Neural crest cell (in vitro differentiated cells): ENCODE measurements around the gene LGALS9. TPM values are rescaled to one million over a fixed set of nuclear protein-coding genes. Genes with fewer than 3 reads are reported as not detected.

Experiments
- DNase-seq: peaks from one replicate; pipeline ENCODE4 v3.0.0; 2021; ENCODE audit warnings: low read depth, mixed read lengths, low spot score
- H3K27ac Mint-ChIP-seq: one replicate; pipeline ENCODE4 v1.8.0; 2021; ENCODE audit warnings: mild to moderate bottlenecking, mixed read lengths; ENCODE audit not compliant: unreplicated experiment
- H3K27me3 Mint-ChIP-seq: 2 replicates; pipeline ENCODE4 v1.8.0; 2021; ENCODE audit warnings: low read depth, mild to moderate bottlenecking, mixed read lengths
- H3K36me3 Mint-ChIP-seq: 2 replicates; pipeline ENCODE4 v1.8.0; 2021; ENCODE audit warnings: low read depth, mild to moderate bottlenecking, mixed read lengths
- H3K4me1 Mint-ChIP-seq: 2 replicates; pipeline ENCODE4 v1.8.0; 2021; ENCODE audit warnings: mixed read lengths
- H3K4me3 Mint-ChIP-seq: one replicate; pipeline ENCODE4 v1.8.0; 2021; ENCODE audit warnings: mild to moderate bottlenecking, mixed read lengths
- H3K9me3 Mint-ChIP-seq: 2 replicates; pipeline ENCODE4 v1.8.0; 2021; ENCODE audit warnings: mixed read lengths
- CTCF ChIP-seq: fragments of 200-600 bp; sonication (generic); conservative IDR thresholded peaks from 2 replicates; pipeline ENCODE4 v1.5.0; 2021; ENCODE audit warnings: antibody characterized with exemption, mild to moderate bottlenecking
- total RNA-seq: library from RNA; stranded (reverse); gene quantifications from 2 replicates; pipeline ENCODE4 v1.2.1, GENCODE V29; 2021

Gene LGALS9
- total RNA-seq, 1 donor from 2014 or later, result 0.84 TPM

DNA sequence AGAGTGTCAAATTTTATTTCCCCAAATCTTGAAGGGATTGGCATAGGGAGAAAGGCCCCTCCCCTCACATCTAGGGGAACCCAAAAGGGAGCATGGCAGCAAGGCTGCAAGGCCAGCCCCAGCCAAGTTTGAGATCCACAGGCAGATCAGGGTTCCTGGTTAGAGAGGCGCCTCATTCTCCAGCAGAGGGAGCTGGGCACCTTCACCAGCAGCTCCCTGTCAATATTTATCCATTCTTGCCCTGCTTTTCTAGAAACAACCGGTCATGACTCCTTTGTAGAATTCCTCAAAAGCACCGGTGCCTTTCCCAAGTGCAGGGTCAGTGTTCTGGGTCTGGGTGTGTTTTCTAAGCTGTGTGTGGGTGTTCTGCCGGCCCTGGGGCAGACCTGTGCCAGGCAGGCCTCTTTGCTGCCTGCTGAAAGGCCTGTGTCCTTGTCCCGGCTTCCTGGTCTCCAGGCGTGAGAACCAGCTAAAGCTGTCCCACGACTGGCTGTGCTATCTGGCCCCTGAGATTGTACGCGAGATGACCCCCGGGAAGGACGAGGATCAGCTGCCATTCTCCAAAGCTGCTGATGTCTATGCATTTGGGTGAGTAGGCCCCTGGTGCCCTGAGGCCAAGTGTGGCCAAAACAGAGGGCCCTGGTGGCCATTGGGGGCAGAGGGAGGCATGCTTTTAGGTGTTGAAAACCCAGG lies 21.2 kb upstream of the LGALS9 start:
- Mint-ChIP-seq H3K4me3 (no peak overlapping the region), H3K9me3 (no peaks in the 10 kb centered on the region), H3K27ac (no peak overlapping the region), H3K27me3 (no peaks in the 10 kb centered on the region), H3K36me3 (peaks cover 2% of the 10 kb centered on the region), H3K4me1 (no peaks in the 10 kb centered on the region)
- DNase-seq, result no peak
- peak; percentile 54 for TF ChIP-seq CTCF

GRCh38 chr17:27610304-27610677 lies 20.7 kb upstream of the LGALS9 start:
- Mint-ChIP-seq H3K27me3 (no peaks in the 10 kb centered on the region), H3K4me3 (no peak overlapping the region), H3K27ac (no peak overlapping the region), H3K36me3 (peaks cover 6% of the 10 kb centered on the region), H3K9me3 (no peaks in the 10 kb centered on the region), H3K4me1 (peaks cover 5% of the 10 kb centered on the region)
- TF ChIP-seq CTCF, result no peak
- no peak for DNase-seq

DNA sequence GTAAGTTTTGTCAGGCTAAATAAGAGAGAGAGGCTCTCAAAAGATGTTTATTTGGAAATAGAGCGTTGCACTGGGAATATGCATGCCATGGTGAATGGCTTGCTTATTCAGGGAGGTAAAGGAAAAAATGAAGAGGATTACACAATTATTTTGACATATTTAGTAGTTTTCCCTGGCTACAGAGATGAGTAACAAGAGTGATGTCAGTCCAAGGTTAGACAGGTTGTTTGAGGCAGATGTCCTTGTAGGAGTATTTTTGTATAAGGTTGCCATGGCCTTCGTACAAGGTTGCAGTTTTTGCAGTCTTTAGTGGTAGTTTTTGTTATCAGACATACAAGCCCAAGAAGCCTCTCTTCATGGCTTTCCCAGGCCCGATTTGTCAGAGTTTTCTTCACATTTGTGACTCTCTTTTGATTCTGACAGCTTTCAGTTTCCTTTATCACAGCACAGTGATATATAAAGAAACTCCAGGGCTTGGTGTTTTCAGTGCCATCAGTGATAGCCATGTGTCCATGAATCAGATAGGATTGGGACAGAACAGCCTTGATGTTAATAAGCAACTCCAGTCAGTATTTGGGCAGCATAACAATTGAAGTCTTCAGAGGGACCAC lies 18.7 kb upstream of the LGALS9 start:
- no peaks in the 10 kb centered on the region for H3K9me3 Mint-ChIP-seq
- no peaks in the 10 kb centered on the region for H3K27me3 Mint-ChIP-seq
- TF ChIP-seq CTCF, result no peak
- H3K4me1 Mint-ChIP-seq, result peaks cover 13% of the 10 kb centered on the region
- no peak overlapping the region for H3K27ac Mint-ChIP-seq
- no peak overlapping the region for H3K4me3 Mint-ChIP-seq
- peaks cover 9% of the 10 kb centered on the region for H3K36me3 Mint-ChIP-seq
- no peak for DNase-seq

DNA sequence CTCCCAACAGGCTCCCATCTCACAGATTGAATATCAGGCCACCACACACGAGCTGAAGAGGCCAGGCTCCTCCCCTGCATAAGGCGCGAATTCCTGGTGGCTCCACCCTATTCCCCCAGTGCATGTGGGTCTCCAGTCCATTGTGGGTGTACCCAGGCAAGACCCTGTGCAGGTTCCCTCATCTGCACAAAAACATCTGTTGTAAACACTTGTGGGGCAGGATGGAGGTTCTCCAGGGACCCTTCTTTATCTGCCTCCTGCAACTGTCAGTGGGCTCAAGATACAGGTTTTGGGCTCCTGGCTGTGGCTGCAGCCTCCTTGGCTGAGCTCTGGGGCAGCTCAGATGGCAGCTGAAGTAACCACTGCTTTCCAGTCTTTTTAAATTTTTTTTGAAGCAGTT lies 17.6 kb upstream of the LGALS9 start:
- Mint-ChIP-seq H3K36me3 (peaks cover 9% of the 10 kb centered on the region), H3K27me3 (no peaks in the 10 kb centered on the region)

GRCh38 chr17:27615121-27615520 lies 15.9 kb upstream of the LGALS9 start:
- H3K9me3 Mint-ChIP-seq, result no peaks in the 10 kb centered on the region
- no peak for TF ChIP-seq CTCF
- no peak for DNase-seq
- H3K27ac Mint-ChIP-seq, result no peak overlapping the region
- peaks cover 13% of the 10 kb centered on the region for H3K4me1 Mint-ChIP-seq
- peaks cover 9% of the 10 kb centered on the region for H3K36me3 Mint-ChIP-seq
- no peak overlapping the region for H3K4me3 Mint-ChIP-seq
- H3K27me3 Mint-ChIP-seq, result no peaks in the 10 kb centered on the region

More for the DNA sequence above, 17.6 kb upstream of the LGALS9 start:
- Mint-ChIP-seq H3K27ac (no peak overlapping the region), H3K4me1 (peaks cover 13% of the 10 kb centered on the region), H3K9me3 (no peaks in the 10 kb centered on the region), H3K4me3 (no peak overlapping the region)
- no peak for TF ChIP-seq CTCF
- no peak for DNase-seq
